SU-DHL-6 (cell line): ENCODE results near the gene ADGRB3.

Experiments used
- EZH2phosphoT487 ChIP-seq: fragments of 200-600 bp; sonication (generic), shearing (Covaris generic); conservative IDR thresholded peaks from 2 replicates; pipeline ENCODE4 v1.6.1; 2018; ENCODE audit warnings: mild to moderate bottlenecking, antibody characterized with exemption, low read length, moderate library complexity, mixed read lengths
- TF ChIP-seq, protein P1 (sequence below): fragments of 200-600 bp; sonication (generic); IDR thresholded peaks from one replicate; pipeline ENCODE4 v1.5.1; 2017; ENCODE audit warnings: antibody characterized with exemption, mild to moderate bottlenecking, low read length, moderate library complexity; ENCODE audit not compliant: insufficient read depth, poor library complexity, severe bottlenecking

DNA sequence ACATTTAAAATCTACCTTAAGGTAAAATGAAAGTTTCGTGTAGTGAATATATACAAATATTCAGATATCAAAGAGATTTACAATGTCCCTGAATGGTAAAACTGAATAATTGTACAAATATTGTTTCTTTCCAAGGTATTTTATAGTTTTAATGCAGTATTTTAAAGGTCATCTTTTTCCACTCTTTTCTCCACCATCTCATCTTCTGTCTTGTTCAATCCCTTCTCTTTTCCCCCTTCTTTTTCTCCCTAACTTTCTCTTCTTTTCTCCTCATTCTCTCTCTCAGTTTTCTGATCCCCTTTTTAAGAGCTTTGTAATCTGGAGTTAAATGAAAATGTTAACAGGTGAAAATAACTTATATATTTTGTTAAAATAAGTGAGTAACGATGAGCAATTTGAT lies 126.9 kb downstream of the ADGRB3 start:
- TF ChIP-seq, protein P1, sequence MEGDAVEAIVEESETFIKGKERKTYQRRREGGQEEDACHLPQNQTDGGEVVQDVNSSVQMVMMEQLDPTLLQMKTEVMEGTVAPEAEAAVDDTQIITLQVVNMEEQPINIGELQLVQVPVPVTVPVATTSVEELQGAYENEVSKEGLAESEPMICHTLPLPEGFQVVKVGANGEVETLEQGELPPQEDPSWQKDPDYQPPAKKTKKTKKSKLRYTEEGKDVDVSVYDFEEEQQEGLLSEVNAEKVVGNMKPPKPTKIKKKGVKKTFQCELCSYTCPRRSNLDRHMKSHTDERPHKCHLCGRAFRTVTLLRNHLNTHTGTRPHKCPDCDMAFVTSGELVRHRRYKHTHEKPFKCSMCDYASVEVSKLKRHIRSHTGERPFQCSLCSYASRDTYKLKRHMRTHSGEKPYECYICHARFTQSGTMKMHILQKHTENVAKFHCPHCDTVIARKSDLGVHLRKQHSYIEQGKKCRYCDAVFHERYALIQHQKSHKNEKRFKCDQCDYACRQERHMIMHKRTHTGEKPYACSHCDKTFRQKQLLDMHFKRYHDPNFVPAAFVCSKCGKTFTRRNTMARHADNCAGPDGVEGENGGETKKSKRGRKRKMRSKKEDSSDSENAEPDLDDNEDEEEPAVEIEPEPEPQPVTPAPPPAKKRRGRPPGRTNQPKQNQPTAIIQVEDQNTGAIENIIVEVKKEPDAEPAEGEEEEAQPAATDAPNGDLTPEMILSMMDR = no peak
- TF ChIP-seq EZH2phosphoT487 = no peak
